HG03135 (cell line): ENCODE measurements around the gene HSFX2.
"Not testable (repeated sequence)": the region's sequence is repeated elsewhere in the genome, so short reads cannot be mapped to it uniquely, and the experiment has no call there.

ENCODE experiments used
- ATAC-seq: cut with Tn5 transposase; IDR thresholded peaks from one replicate; pipeline ENCODE4 v1.9.1; 2021; ENCODE audit warnings: mild to moderate bottlenecking, moderate library complexity; ENCODE audit not compliant: unreplicated experiment

HSFX2 gene, protein sequence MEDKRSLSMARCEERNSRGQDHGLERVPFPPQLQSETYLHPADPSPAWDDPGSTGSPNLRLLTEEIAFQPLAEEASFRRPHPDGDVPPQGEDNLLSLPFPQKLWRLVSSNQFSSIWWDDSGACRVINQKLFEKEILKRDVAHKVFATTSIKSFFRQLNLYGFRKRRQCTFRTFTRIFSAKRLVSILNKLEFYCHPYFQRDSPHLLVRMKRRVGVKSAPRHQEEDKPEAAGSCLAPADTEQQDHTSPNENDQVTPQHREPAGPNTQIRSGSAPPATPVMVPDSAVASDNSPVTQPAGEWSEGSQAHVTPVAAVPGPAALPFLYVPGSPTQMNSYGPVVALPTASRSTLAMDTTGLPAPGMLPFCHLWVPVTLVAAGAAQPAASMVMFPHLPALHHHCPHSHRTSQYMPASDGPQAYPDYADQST

DNA sequence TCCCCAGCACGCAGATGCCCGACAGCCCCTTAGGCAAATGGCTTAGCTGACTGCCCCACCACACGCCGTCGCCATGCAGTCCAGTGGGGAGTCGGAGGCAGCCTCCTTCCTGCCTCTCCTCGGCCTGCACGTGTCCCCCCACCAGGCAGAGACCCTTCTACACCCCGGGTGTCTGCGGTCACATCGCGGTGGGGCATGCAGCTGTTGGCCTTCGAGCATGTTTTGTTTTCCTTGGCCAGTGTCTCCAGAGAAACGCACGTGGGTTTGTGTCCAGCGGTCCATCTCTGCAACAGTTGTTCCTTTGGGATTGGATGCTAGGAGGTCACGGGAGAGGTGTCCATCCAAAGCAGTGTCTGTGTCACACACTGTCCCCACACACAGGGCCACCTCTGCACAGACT, at the start of gene HSFX2:
TSS of gene HSFX2 (minus strand) at position 101 of the 400 bp plus-strand sequence. CDS start 614 bp downstream, outside the sequence.
- ATAC-seq: not testable (repeated sequence)

DNA sequence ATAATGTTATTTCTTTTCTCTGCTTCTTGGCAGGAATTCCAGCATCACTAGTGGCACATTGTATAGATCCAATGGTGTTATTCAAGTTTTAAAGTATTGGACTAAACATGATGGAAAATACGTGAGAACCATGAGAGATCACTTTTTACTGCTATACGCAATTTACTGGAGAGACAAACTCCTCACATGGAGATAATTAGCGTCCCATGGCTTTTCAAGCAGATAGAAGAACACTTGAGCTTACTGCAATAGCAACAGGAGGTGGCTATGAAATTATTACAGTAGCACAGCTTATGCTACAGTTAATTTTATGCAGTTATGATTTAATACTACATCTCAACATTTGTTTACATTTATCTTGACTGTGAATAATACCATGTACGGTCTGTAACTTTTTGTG, 48.4 kb upstream of the HSFX2 start:
- no peak for ATAC-seq

DNA sequence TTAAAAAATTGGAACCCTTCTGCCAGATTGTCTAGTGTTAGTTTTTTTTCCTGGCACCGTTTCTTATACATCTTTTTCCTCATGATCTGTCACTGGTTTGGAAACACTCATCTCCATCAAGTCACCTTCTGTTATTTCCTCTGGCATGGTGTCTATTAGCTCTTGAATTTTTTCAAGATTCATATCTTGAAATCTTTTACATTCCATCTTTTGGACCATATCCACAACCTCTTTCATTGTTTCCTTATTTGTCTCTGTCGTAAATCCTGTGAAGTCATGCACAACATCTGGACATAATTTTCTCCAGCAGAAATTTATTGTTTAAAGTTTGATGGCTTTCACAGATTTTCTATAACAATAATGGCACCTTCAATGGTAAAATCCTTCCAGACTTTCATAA, 46.7 kb upstream of the HSFX2 start:
- no peak for ATAC-seq

DNA sequence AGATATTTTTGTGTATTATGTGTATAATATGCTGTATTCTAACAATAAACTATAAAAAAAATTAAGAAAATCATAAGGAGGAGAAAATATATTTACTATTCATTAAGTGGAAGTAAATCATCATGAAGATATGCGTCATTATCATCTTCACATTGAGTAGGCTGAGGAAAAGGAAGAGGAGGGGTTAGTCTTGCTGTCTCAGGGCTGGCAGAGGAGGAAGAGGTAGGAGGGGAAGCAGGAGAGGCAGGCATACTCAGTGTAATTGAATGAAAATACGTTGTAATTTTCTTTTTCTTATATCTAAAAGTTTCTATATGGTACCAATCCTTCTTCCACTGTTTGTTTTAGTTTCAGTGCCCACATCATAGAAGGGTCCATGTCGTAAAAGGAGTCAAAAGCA, 46.3 kb upstream of the HSFX2 start:
- ATAC-seq: no peak

DNA sequence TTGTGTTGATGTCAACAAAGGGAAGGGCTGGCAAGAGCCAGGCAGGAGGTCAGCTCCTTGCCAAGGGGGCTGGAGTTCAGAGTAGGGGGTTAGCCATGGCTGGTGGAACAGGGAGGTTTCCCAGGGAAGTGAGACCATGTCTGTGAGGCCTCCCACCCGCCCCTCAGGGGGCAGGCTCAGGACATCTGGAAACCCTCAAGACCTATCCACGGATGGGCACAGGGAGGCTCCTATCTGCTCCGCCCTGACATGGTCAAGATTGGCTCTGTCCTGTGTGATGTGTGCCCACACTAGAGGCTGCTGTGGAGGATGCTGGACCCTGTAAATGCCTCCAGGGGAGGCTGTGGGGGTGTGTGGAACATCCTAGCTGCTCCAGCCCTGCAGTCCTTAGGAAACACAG, 44.5 kb upstream of the HSFX2 start:
- ATAC-seq: no peak

DNA sequence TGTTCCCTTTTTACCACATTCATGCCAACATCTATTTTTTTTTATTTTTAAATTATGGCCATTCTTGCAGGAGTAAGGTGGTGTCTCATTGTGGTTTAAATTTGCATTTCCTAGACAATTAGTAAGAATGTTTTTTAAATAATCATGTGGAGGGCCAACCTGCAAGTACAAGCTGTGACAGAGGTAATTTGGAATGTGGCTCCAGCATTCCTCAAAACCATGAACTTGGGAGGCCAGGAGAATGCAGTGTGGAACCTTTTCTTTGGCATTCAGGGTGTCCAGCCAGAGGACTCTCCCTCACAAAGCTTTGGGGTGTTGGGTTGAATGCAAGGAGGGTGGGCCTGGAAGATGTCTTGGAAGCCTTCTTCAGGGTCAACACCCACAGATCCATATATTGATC, 43.7 kb upstream of the HSFX2 start:
- no peak for ATAC-seq

DNA sequence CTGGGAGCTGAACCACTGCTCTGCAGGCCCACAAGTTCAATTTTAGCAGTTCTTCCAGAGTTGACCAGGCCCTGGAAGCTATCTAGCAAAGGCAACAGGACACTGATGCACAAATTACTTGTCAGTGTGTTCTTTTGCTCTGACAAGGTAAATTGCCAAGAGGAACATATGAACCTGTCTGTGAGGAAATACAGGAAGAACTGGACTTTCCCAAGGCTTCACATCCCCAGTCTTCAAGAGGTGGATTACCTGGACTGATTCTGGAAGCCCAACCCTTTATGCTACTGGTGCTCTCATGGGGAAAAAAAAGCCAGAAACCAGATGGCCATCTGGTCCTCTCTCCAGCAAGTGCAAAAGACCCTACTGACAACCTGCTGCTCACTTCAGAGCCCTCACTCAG, 38.4 kb upstream of the HSFX2 start:
- no peak for ATAC-seq

DNA sequence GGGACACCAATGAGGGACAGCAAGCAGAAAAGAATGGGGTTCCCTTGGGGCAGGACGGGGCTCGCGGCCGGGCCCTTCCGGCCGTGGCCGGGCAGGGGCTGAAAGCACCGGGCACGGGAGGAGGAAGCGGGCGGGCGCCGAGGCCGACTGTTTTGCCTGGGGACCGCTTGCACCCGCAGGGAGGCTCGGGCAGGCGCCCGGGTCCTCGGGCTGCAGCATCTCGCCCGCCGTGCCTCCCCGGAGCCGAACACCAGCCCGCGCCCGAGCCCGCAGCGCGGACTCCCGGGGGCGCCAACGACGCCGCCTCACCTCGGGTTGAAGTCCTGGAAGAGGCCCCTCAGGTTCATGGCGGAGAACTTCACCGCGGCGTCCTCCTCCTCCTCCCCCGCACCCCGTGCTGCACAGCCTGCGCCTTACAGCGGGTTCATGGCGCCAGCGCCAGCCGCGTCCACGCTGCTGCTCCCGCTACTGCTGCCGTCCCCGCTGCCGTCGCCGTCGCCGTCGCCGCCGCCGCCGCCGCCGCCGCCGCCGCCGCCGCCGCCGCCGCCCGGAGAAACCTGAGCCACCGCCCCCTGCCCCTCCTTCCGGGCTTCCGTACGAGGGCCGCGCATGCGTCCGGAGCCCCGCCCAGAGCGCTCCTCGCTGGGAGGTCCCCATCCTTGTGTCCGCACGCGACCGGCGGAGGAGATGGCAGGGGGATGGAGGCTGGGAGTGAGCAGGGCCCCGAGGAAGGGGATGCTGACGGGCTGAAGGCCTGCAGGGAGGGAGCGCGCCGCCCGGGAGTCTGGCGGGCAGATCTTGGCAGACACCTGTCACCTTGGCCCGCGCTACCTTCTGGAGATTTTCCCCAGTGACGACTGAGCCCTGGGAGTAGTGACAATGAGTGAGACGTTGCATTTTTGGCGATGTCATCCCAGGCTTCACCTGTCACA, 36.4 kb upstream of the HSFX2 start, which contains the start of gene TMEM185A:
TSS of gene TMEM185A (minus strand) at position 559 of the 932 bp plus-strand sequence. CDS start at position 347, 212 bp downstream.
- ATAC-seq: peak; percentile 83

DNA sequence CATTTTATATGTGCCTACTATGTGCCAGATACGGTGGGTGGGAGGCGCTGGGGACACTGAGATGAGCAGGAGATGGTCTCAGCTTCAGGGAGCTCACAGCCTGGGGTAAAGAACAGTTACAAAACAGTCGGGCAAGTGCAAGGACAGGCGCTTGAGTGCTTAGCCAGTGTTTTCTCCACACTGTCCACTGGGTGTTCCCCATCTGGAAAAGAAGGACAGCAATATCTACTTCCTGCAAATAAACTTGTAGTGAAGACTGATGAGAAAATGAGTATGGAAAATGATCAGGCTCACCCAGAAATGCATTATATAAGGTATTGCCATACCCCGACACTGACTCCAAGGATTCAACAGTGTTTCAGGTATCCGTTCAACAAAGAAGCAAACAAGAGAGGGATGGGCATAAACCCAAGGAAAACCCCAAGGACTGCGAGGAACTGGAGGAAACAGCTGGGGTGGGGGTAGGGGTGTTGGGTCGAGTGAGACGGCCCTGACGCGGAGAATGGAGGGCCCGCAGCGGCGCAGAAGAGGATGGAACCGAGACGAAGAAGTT, 35.6 kb upstream of the HSFX2 start:
- ATAC-seq: no peak

DNA sequence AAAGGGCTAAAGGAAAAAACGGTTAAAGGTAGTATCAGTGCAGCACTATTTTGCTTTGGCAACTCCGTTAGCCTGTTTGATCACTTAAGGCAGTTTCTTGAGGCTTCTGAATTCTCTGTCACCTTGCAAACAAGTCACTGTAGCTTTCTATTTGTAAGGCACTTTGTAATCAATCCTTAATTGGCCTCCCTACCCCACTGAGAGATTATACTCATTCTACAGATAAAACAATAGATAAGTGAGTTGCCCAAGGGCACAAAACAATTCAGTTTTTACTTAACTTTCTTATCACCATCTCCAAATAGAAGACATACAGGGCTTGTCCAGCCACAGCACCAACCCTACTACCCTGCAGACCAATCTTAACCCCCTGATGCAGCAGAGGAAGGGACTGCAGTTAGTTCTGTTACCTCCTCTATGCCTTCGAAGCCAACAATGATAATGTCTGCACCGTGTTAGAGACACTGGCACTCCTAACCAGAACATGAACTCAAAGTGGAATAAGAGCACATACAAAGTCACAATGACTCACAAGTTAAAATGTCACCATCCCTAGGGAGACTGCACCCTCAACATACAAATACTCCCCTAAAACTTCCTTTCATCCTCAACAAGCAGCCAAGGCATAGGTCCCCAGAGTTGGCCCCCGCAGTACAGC, 34.7 kb upstream of the HSFX2 start:
- no peak for ATAC-seq

DNA sequence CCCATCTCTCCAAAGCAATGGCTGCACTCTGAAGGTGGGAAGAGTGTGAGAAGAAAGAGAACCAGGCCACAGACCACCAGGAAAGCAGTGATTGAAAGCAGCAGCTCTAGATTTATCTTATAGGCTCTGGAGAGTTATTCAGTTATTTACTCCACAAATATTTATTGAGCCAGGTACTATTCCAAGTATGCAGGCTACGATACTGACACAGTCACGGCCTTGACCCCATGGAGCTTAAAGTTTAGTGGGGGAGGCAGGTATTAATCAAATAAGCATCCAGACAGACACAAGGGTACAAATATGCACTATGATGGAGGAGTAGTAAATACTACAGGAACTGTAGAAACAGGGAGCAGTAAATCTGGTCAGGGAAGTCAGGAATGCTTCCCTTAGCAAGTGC, 33.7 kb upstream of the HSFX2 start:
- no peak for ATAC-seq

DNA sequence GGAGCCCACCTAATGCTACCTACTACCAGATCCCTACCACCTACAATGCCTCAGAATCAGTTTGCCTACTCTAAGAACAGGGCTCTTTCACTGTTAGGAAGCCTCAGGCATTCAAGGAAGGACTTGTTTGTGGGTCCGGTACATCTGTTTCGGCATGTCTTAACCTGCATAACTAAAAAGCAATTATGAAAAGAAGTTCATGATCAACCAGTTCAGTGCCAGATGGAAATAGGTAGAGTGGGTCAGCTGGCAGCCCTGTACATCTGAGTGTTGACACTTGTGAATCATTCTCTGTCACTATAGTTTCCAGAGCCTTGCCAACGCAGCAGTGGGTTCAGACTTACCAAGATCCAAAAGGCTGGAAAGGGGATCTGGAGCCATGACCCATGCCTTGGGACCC, 33.2 kb upstream of the HSFX2 start:
- ATAC-seq: no peak

DNA sequence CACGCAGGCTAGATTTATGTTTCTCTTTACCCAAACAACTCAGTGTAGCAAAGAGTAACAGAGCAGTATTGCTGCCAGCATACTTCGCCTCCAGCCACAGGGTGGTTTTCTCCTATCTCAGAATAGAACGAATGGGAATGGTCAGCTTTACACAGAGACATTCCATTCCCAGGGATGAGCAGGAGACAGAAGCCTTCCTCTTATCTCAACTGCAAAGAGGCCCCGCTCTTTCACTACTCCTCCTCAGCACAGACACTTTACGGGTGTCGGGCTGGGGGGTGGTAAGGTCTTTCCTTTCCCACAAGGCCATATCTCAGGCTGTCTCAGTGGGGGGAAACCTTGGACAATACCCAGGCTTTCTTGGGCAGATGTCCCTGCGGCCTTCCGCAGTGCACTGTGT, 31.7 kb upstream of the HSFX2 start:
- ATAC-seq: not testable (repeated sequence)

DNA sequence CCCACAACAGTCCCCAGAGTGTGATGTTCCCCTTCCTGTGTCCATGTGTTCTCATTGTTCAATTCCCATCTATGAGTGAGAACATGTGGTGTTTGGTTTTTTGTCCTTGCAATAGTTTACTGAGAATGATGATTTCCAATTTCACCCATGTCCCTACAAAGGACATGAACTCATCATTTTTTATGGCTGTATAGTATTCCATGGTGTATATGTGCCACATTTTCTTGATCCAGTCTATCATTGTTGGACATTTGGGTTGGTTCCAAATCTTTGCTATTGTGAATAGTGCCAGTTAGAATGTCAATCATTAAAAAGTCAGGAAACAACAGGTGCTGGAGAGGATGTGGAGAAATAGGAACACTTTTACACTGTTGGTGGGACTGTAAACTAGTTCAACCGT, 24.5 kb upstream of the HSFX2 start:
- not testable (repeated sequence) for ATAC-seq

DNA sequence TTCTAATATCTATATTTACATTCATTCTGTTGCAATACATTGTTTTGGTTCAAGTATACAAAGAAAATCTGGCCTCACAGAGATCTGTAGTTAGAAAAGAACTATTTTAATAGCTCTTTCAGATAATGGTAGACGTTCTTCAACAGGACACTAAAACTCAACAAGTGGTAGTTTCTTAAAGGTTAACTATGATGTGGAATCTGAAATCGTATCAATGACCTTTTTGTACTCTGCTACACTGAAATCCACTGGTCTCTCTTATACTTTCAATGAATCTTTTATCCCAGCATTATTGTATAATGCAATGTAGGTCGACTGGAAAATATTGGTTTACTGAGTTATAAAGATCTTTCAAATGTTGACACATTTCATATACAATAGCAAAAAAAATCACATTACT, 23.8 kb upstream of the HSFX2 start:
- no peak for ATAC-seq

DNA sequence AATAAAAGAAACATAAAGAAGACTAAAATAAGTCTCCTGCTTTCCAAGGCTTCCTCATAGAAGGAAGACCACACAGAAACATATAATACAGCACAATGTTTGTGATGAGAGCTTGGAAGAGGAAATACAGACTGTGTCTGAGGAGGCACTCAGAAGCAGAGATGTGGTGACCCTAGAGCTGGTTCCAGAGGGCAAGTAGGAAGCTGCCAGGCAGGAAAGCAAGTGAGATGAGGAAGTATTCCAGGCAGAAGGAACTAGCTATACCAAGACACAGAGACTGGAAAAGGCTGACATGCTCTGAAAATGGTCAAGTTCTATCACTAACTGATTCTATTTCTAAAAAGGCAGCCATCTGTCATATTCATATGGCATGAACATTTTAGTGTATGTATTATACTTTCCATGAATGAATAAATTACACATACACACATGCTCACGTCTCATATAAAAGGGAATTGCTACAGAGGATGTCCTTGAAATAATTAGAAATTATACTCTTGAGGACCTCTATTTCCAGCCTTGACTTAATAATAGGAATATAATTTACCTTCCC, 16.6 kb upstream of the HSFX2 start:
- ATAC-seq: no peak

DNA sequence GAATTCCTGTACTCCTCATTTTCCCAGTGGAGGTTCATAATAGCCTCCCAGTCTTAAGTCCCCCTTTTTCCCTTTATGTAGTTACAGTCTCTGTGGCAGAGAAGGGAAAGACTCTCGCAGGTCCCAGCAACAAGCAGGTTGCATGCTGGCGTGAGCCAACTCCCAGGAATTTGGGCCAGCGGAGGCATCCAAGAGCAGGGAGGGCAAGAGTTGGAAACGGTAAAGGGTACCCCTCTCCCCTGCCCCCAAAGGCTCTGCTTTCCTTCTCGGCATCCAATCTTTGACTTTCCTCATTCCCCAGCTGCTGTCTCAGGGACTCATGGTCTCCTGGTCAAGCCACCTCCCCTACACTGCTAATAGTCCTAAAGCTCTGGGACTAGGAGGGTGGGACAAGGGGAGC, 15.4 kb upstream of the HSFX2 start:
- no peak for ATAC-seq

DNA sequence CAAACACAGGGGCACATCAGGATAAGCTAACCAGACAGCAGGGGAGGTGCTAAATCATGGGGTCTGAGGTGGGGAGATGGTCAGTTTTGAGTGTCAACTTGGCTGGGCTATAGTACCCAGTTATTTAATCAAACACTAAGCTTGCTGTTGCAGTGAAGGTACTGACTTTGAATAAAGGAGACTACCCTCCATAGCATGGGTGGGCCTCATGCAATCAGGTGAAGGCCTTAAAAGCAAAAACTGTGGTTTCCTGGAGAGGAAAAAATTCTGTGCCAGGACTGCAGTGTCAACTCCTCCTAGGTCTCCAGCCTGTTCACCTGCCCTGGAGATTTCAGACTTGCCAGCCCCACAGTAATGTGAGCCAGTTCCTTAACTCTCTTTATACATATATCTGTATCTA, 12.6 kb upstream of the HSFX2 start:
- no peak for ATAC-seq

DNA sequence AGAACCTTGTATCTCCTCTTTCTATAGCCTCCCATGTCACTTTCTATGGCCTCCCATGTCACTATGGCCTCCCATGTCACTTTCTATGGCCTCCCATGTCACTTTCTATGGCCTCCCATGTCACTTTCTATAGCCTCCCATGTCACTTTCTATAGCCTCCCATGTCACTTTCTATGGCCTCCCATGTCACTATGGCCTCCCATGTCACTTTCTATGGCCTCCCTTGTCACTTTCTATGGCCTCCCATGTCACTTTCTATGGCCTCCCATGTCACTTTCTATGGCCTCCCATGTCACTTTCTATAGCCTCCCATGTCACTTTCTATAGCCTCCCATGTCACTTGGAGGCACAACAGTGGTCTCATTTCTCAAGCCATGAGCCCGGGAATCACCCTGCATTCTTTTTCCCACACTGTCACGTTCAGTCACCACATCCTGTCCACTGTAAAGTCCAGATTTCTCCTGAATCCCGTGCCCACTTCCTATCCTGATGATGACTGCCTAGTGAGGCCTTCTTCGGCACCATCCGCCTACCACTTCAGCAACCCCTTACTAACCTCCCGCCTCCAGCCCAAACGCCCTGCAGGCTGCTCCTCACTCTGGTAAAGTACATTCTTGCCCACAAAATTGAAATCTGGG, 10.3 kb upstream of the HSFX2 start:
- not testable (repeated sequence) for ATAC-seq

DNA sequence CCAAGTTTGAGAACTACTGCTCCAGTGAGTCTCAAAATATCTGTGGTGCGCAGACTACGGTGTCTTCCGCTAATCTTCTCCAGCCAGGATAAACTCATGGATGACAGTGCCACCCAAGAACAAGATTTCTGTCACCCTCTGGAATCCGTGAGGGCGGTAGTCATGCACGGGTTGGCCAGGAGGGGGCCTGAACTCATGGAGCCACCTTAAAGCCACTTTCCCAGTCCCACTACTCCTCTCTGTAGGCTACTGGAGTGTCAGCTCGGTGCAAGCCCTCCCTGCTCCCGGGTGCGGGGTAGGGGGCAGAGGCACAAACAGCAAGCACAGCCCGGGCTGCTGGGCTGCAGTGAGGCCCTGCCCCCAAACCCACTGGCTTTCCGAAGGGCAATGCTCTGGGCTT, 3.5 kb upstream of the HSFX2 start:
- not testable (repeated sequence) for ATAC-seq
